Thyroid gland (tissue), 4 donors: Measurements from ENCODE around the gene PDXK. TPM values are rescaled to one million over a fixed set of nuclear protein-coding genes. Genes with fewer than 3 reads are reported as not detected.

Experiments
- DNase-seq, 2 donors: peaks; one replicate each; pipeline ENCODE4 v3.0.0-alpha.2; 2019
- H3K27ac ChIP-seq, 3 donors: fragments of 200-600 bp; sonication (generic); 1 replicate in 2 of 3; 2 replicates in 1 of 3; pipeline ENCODE4 v1.5.1; 2016 to 2019; ENCODE audit warnings: mild to moderate bottlenecking in 1 of 3, moderate library complexity in 1 of 3
- H3K27me3 ChIP-seq: fragments of 200-600 bp; sonication (generic); one replicate; pipeline ENCODE4 v1.5.1; 2019
- H3K36me3 ChIP-seq, 2 donors: fragments of 200-600 bp; sonication (generic); one replicate each; pipeline ENCODE4 v1.5.1; 2016 to 2019
- H3K4me1 ChIP-seq, 2 donors: fragments of 200-600 bp; sonication (generic); one replicate each; pipeline ENCODE4 v1.5.1; 2017 to 2019
- H3K4me3 ChIP-seq, 3 donors: fragments of 200-600 bp; sonication (generic); replicated peaks in 1 of 3; 1 replicate in 2 of 3; 2 replicates in 1 of 3; pipeline ENCODE4 v1.5.1; 2016; ENCODE audit warnings: mild to moderate bottlenecking in 1 of 3
- H3K9me3 ChIP-seq: fragments of 200-600 bp; sonication (generic); one replicate; pipeline ENCODE4 v1.5.1; 2017
- POLR2A ChIP-seq, 2 donors: fragments of 450-650 bp; IDR thresholded peaks; one replicate each; pipeline ENCODE4 v1.6.1; 2017; ENCODE audit warnings: antibody characterized with exemption in 2 of 2, mild to moderate bottlenecking in 2 of 2, moderate library complexity in 1 of 2
- WGBS, 2 donors: methylation state at CpG; one replicate each; pipeline ENCODE4 v1.1.5; 2017; 5-methylcytosine and 5-hydroxymethylcytosine counted together
- intact Hi-C: fragments of 100-400 bp; cut with DNase I; formaldehyde crosslinking; loops from one replicate; pipeline ENCODE4 v1.15.1; 2023
- total RNA-seq, 4 donors: library from RNA; depleted of rRNA; stranded (reverse); fragments of >200 nt; gene quantifications; one replicate each; pipeline ENCODE4 v1.2.3, GENCODE V29; 2016
- TF ChIP-seq, protein P1 (sequence below), 6 experiments: fragments of 200-600 bp in 3 of 6; fragments of 450-650 bp in 3 of 6; sonication (generic) in 3 of 6; IDR thresholded peaks; one replicate each; pipeline ENCODE4 v1.5.1; 2016 to 2019; ENCODE audit warnings: antibody characterized with exemption in 6 of 6, mild to moderate bottlenecking in 2 of 6, inconsistent platforms in 1 of 6, moderate library complexity in 1 of 6

The PDXK gene
- total RNA-seq, 4 donors from 2014 or later = 70.6 to 95.5 (median 92.4) TPM

GRCh38 chr21:43761886-43762285 is 43.0 kb downstream of the PDXK start:
- Histone ChIP-seq H3K27ac (no peak overlapping the region), H3K36me3 (peaks cover 7 to 13% of the 10 kb centered on the region in 2 donors), H3K27me3 (no peaks in the 10 kb centered on the region), H3K4me1 (peaks cover 0 to 7% of the 10 kb centered on the region in 2 donors), H3K4me3 (no peak overlapping the region), H3K9me3 (no peaks in the 10 kb centered on the region)
- DNase-seq = no peak
- WGBS, 2 donors = 90 to 96% methylated on average over 18 of the region's 18 CpGs
- intact Hi-C loops = no loop called here
- no peak for TF ChIP-seq POLR2A (IDR thresholded peaks at IDR 0.05)
- TF ChIP-seq, protein P1, sequence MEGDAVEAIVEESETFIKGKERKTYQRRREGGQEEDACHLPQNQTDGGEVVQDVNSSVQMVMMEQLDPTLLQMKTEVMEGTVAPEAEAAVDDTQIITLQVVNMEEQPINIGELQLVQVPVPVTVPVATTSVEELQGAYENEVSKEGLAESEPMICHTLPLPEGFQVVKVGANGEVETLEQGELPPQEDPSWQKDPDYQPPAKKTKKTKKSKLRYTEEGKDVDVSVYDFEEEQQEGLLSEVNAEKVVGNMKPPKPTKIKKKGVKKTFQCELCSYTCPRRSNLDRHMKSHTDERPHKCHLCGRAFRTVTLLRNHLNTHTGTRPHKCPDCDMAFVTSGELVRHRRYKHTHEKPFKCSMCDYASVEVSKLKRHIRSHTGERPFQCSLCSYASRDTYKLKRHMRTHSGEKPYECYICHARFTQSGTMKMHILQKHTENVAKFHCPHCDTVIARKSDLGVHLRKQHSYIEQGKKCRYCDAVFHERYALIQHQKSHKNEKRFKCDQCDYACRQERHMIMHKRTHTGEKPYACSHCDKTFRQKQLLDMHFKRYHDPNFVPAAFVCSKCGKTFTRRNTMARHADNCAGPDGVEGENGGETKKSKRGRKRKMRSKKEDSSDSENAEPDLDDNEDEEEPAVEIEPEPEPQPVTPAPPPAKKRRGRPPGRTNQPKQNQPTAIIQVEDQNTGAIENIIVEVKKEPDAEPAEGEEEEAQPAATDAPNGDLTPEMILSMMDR (IDR thresholded peaks at IDR 0.05) = no peak

DNA sequence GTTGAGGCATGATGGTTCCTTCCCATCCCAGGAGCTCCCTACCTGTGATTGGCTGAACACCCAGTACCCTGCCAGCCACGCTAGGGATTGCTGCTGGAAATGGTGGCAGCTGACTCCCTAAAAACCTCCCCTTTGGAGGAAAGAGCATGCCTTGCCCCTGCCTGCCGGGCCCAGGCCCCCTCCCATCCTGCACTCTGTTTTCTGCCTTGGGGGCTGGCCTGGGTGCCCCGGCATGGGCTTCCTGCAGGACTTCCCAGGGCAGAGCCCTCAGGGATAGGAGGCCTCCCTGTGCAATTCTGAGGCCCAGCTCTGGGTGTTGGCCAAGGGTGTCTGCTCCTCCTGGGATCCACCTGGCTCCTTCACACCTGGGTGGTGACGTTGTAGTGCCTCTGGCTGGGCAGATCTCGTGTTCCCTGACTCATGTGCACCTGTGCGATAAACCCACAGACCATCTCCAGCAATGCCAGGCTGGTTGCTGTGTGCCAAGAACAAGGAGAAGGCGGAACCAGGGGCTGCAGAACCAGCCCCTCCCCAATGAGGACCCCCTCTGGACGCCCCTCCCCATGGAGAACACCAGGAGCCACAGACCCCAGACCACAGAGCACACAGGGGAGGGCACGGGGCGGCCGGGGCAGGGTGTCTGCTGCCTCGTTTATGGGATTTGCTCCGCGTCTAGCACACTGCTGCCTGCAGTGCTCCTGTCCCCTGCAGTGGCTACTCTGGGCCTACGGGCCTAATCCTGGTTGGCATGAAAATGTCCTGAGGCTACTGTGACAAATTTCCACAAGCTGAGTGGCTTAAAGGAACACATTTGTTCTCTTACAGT is 43.6 kb downstream of the PDXK start:
- peaks cover 5 to 9% of the 10 kb centered on the region in 2 donors for H3K36me3 ChIP-seq
- H3K4me1 ChIP-seq = peaks cover 0 to 10% of the 10 kb centered on the region in 2 donors
- no peak for TF ChIP-seq POLR2A (IDR thresholded peaks at IDR 0.05)
- TF ChIP-seq, protein P1 (IDR thresholded peaks at IDR 0.05) = no peak
- H3K4me3 ChIP-seq = no peak overlapping the region
- H3K27me3 ChIP-seq = no peaks in the 10 kb centered on the region
- intact Hi-C loops = no loop called here
- H3K27ac ChIP-seq = no peak overlapping the region
- no peaks in the 10 kb centered on the region for H3K9me3 ChIP-seq
- DNase-seq = no peak
- 96 to 97% methylated on average over 11 to 13 of the region's 15 CpGs for WGBS, 2 donors

DNA sequence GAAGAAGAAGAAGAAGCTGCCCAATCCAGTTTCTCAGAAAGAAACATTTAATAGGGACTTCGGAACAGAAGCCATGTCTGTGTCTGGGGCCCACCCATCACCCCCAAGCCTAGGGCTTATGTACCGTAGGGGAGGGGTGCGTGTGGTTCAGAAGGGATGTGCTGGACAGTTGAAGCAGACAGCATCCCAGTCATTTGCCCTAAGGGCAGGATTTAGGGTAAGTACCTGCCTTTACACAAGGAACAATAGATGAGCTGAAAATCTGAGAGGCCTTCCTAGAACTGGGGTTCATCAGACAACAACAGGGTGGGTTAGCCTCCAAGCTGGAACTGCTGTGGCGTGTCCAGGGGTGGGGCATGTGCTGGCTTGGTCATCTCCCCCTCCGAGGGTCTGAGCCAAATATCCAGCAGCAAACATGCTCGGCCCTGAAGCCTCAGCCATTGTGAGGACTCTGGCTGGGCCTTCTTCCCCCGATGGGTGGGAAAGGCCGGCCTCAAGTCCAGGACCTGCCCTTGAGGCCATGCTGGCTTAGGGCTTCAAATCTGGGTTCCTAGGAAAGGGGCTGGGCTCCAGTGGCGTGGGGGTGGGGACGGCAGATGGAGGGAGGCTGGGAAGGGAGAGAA is 45.1 kb downstream of the PDXK start:
- peaks cover under 1 to 3% of the 10 kb centered on the region in 2 donors for H3K36me3 ChIP-seq
- H3K9me3 ChIP-seq = no peaks in the 10 kb centered on the region
- no peak overlapping the region for H3K27ac ChIP-seq
- no peaks in the 10 kb centered on the region for H3K27me3 ChIP-seq
- DNase-seq = no peak
- no peak overlapping the region for H3K4me3 ChIP-seq
- 88 to 90% methylated on average over 8 to 9 of the region's 10 CpGs for WGBS, 2 donors
- intact Hi-C loops = no loop called here
- peaks cover 7 to 22% of the 10 kb centered on the region in 2 donors for H3K4me1 ChIP-seq
- no peak for TF ChIP-seq POLR2A (IDR thresholded peaks at IDR 0.05)
- TF ChIP-seq, protein P1 (IDR thresholded peaks at IDR 0.05) = no peak

DNA sequence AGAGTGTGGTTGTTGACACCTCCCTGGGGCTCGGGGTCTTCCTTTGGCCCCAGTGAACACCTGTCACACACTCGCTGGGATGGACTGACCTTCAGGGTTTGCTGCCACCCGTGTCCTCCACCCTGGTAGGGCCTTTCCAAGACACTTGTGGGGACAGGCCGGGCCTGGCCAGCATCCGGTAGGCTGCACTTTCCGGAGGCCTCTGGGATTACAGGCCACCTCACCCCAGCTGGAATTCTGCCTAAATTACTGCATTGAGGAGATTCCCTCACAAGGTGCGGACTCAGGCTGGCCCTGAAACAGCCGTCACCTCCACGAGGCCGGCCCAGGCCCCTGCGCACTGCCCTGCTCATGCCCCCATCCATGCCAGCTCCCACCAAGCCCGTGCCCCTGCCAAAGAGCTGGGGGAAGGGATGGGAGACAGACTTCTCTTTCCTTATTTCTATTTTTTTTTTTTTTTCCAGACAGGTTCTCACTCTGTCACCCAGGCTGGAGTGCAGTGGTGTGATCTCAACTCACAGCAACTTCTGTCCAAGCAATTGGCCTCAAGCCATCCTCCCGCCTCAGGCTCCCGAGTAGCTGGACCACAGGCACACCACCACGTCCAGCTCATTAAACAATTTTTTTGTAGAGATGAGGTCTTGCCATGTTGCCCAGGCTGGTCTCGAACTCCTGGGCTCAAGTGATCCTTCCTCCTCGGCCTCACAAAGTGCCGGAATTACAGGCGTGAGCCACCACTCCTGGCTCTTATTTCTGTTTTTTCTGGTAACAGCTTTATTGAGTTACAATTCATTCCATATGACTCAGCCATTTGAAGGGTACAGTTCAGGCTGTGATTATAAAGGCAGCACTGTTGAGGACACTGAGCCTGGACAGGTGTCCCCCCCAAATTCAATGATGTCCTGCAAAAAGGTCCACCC is 45.9 kb downstream of the PDXK start:
- H3K36me3 ChIP-seq = no peaks in the 10 kb centered on the region
- DNase-seq = no peak
- H3K9me3 ChIP-seq = no peaks in the 10 kb centered on the region
- H3K4me1 ChIP-seq = peaks cover 7 to 22% of the 10 kb centered on the region in 2 donors
- H3K4me3 ChIP-seq = no peak overlapping the region
- no peaks in the 10 kb centered on the region for H3K27me3 ChIP-seq
- 83 to 88% methylated on average over 14 to 17 of the region's 19 CpGs for WGBS, 2 donors
- intact Hi-C loops = no loop called here
- H3K27ac ChIP-seq = no peak overlapping the region
- TF ChIP-seq, protein P1 (IDR thresholded peaks at IDR 0.05) = no peak
- TF ChIP-seq POLR2A (IDR thresholded peaks at IDR 0.05) = no peak
